NT2/D1 (cell line): ENCODE measurements around the gene TERT.

Experiments used
- DNase-seq: peaks from one replicate; pipeline ENCODE4 v3.0.0-alpha.2; 2011; ENCODE audit warnings: low read depth, low spot score
- H3K27me3 ChIP-seq: 2 replicates; pipeline ENCODE4 v1.6.0; 2011; ENCODE audit warnings: mild to moderate bottlenecking; ENCODE audit not compliant: insufficient read length, insufficient read depth
- H3K36me3 ChIP-seq: 2 replicates; pipeline ENCODE4 v1.6.1; 2011; ENCODE audit warnings: mild to moderate bottlenecking, low read length, mixed read lengths; ENCODE audit not compliant: insufficient read depth, insufficient read length
- H3K4me1 ChIP-seq: 2 replicates; pipeline ENCODE4 v1.5.1; 2011; ENCODE audit not compliant: insufficient read depth, insufficient read length
- H3K4me3 ChIP-seq: 2 replicates; pipeline ENCODE4 v1.5.1; 2011; ENCODE audit warnings: low read depth; ENCODE audit not compliant: insufficient read length
- H3K9ac ChIP-seq: 2 replicates; pipeline ENCODE4 v1.6.0; 2011; ENCODE audit warnings: low read depth; ENCODE audit not compliant: insufficient read length
- H3K9me3 ChIP-seq: 2 replicates; pipeline ENCODE4 v1.5.1; 2011; ENCODE audit warnings: mild to moderate bottlenecking, low read length; ENCODE audit not compliant: insufficient read depth
- SUZ12 ChIP-seq: IDR thresholded peaks from 2 replicates; pipeline ENCODE4 v1.6.1; 2011; ENCODE audit not compliant: insufficient read length, insufficient read depth; ENCODE audit errors: extremely low read depth
- YY1 ChIP-seq: IDR thresholded peaks from 2 replicates; pipeline ENCODE4 v1.6.1; 2011; ENCODE audit not compliant: insufficient read length, insufficient read depth
- ZNF274 ChIP-seq: IDR thresholded peaks from 2 replicates; pipeline ENCODE4 v1.6.1; 2011; ENCODE audit warnings: mild to moderate bottlenecking, low read depth, low read length

Gene TERT

DNA sequence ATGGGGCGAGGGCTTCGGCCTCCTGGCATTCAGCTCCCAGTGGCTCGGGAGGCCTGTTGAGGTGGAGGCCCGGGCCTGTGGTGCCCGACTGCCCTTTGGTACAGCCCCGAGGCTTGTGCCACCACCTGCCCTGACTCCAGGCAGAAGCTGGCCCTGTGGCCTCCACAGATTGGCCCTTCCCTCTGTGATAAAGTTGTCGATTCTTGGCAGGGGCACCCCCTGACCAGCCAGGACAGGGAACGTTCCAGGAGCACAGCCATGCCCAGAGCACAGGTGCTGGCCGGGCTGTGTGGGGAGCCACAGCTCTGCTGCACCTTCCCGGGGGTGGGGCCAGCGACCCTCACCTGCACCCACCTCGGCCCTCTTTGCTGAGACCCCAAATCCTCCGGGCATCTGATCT lies 37.0 kb downstream of the TERT start:
- Histone ChIP-seq H3K9me3 (peaks cover 29% of the 10 kb centered on the region), H3K4me3 (no peak overlapping the region), H3K27me3 (no peaks in the 10 kb centered on the region), H3K4me1 (no peaks in the 10 kb centered on the region), H3K9ac (no peak overlapping the region), H3K36me3 (peaks cover 20% of the 10 kb centered on the region)
- TF ChIP-seq YY1 = no peak
- TF ChIP-seq ZNF274 = no peak
- no peak for TF ChIP-seq SUZ12
- no peak for DNase-seq

DNA sequence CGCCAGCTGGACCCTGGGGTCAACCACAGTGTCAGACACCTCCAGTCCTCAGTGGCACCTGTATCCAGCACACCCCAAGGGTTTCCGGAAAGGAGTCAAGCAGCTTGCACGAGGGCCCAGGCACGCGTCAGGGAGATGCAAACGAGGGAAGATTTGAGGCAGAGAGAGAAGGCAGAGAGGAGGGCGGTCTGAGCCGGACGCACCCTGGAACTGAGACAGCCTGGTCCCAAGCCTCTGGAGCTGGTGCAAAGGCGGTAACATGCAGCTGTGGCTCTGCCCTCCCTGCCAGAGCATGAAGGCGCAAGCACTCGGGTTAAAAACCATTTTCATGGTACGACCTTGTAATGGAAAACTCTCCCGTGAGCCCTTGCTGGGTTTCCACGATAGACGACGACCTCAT lies 37.5 kb downstream of the TERT start:
- Histone ChIP-seq H3K9me3 (peaks cover 24% of the 10 kb centered on the region), H3K27me3 (no peaks in the 10 kb centered on the region), H3K36me3 (peaks cover 18% of the 10 kb centered on the region), H3K9ac (no peak overlapping the region), H3K4me1 (no peaks in the 10 kb centered on the region), H3K4me3 (no peak overlapping the region)
- no peak for TF ChIP-seq ZNF274
- TF ChIP-seq YY1 = no peak
- no peak for TF ChIP-seq SUZ12
- no peak for DNase-seq

DNA sequence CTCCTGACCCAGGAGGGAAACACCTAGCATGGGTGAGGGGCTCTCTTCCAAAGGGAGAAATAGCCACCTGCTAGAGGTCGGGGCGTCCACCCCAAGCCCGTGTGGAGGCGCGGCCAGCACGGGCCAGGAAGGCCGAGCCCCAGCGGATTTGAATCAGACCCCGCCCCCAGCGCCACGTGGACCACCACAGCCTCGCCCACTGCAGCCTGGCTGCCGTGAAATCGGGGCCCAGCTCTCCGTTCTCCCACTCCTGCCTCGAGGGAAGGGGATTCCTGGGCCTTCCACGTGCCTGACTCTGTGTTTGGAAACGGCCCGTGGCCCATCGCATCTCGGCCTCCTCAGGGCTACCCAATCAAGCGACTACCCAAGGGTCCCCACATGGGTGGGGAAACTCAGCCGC lies 38.1 kb downstream of the TERT start:
- Histone ChIP-seq H3K27me3 (no peaks in the 10 kb centered on the region), H3K9ac (no peak overlapping the region), H3K4me3 (no peak overlapping the region), H3K9me3 (peaks cover 19% of the 10 kb centered on the region), H3K36me3 (peaks cover 17% of the 10 kb centered on the region), H3K4me1 (no peaks in the 10 kb centered on the region)
- TF ChIP-seq YY1 (no peak), SUZ12 (no peak), ZNF274 (no peak)
- no peak for DNase-seq

DNA sequence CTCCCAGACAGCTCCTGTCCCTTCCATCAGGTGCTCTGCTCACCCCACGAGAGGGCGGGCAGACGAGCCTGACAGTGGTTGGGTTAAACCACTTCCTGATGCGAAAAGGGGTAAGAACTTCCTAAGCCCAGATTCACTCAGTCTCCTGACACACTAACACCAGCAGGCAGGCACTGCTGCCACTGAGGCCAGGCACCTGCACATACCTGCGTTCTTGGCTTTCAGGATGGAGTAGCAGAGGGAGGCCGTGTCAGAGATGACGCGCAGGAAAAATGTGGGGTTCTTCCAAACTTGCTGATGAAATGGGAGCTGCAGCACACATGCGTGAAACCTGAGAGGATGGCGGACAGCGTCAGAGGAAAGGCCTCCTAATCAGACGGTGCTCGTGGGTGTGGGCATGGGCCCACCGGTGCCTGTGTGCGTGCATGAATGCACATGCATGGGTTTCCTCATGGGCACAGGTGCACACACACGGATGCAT lies 39.7 kb downstream of the TERT start:
- Histone ChIP-seq H3K36me3 (peaks cover 4% of the 10 kb centered on the region), H3K4me3 (no peak overlapping the region), H3K4me1 (no peaks in the 10 kb centered on the region), H3K9ac (no peak overlapping the region), H3K9me3 (peaks cover 3% of the 10 kb centered on the region; the same call in 1 of the 2 replicates), H3K27me3 (no peaks in the 10 kb centered on the region)
- TF ChIP-seq ZNF274 (no peak), SUZ12 (no peak), YY1 (no peak)
- no peak for DNase-seq

DNA sequence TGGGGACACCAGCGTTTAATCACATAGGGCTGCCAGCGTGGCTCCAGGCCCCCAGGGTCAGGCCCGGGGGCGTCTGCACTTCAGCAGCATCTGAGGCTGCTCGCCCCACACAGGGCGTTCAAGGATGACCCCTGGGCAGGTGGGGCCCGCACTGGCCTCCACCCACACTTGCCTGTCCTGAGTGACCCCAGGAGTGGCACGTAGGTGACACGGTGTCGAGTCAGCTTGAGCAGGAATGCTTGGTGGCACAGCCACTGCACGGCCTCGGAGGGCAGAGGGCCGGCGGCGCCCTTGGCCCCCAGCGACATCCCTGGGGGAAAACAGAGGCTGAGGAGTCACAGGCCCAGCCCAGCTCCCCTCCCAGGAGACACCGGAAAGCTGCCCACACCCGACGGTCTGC lies 40.7 kb downstream of the TERT start:
- Histone ChIP-seq H3K9ac (no peak overlapping the region), H3K27me3 (no peaks in the 10 kb centered on the region), H3K4me3 (no peak overlapping the region), H3K4me1 (no peaks in the 10 kb centered on the region), H3K36me3 (no peaks in the 10 kb centered on the region), H3K9me3 (no peaks in the 10 kb centered on the region)
- TF ChIP-seq YY1 = no peak
- TF ChIP-seq SUZ12 = no peak
- TF ChIP-seq ZNF274 = no peak
- no peak for DNase-seq

DNA sequence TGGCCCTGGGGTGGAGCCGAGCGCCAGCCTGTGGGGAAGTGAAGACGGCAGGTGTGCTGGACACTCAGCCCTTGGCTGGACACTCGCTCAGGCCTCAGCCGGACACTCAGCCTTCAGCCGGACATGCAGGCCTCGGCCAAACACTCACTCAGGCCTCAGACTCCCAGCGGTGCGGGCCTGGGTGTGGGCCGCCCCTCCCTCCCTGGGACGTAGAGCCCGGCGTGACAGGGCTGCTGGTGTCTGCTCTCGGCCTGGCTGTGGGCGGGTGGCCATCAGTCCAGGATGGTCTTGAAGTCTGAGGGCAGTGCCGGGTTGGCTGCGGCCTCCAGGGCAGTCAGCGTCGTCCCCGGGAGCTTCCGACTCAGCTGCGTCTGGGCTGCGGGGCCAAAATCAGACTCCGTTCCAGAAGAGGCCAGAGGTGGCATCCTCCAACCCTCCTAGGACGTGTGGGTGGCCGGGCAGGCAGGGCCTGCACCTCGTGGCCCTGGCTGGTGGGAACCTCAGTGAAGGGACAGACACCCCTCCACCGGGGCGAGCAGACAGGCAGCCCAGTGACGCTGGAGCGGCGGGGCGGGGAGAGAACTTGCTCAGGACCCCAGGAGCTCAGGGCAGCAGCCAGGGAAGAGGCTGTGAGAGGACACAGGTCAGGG lies 41.3 kb downstream of the TERT start:
- DNase-seq = no peak
- Histone ChIP-seq H3K27me3 (no peaks in the 10 kb centered on the region), H3K4me1 (no peaks in the 10 kb centered on the region), H3K9me3 (no peaks in the 10 kb centered on the region), H3K9ac (no peak overlapping the region), H3K36me3 (no peaks in the 10 kb centered on the region), H3K4me3 (no peak overlapping the region)
- no peak for TF ChIP-seq ZNF274
- no peak for TF ChIP-seq YY1
- no peak for TF ChIP-seq SUZ12

DNA sequence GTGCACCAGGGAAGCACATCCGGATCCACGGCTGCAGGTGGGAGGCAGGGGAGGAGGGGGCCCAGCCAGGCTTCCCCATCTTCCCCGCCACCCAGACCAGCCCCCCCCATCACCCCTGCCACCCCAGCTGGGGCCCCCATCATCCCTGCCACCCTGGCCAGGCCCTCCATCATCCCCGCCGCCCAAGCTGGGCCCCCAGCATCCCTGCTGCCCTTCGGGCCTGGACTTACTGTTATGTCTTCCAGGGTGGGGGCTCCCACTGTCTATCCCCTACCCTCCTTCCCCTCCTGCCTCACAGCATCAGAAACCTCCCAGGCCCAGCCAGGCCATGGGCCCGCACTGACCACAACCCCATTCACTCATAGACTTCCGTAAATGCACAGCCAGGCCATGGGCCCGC lies 42.2 kb downstream of the TERT start:
- Histone ChIP-seq H3K36me3 (no peaks in the 10 kb centered on the region), H3K9me3 (no peaks in the 10 kb centered on the region), H3K4me3 (no peak overlapping the region), H3K27me3 (no peaks in the 10 kb centered on the region), H3K4me1 (no peaks in the 10 kb centered on the region), H3K9ac (no peak overlapping the region)
- no peak for TF ChIP-seq YY1
- TF ChIP-seq SUZ12 = no peak
- no peak for TF ChIP-seq ZNF274
- no peak for DNase-seq
